GM21390 (cell line): Measurements from ENCODE around the gene MMS22L.

Source experiments
- ATAC-seq: cut with Tn5 transposase; IDR thresholded peaks from one replicate; pipeline ENCODE4 v1.9.1; 2021; ENCODE audit not compliant: unreplicated experiment

MMS22L gene, protein sequence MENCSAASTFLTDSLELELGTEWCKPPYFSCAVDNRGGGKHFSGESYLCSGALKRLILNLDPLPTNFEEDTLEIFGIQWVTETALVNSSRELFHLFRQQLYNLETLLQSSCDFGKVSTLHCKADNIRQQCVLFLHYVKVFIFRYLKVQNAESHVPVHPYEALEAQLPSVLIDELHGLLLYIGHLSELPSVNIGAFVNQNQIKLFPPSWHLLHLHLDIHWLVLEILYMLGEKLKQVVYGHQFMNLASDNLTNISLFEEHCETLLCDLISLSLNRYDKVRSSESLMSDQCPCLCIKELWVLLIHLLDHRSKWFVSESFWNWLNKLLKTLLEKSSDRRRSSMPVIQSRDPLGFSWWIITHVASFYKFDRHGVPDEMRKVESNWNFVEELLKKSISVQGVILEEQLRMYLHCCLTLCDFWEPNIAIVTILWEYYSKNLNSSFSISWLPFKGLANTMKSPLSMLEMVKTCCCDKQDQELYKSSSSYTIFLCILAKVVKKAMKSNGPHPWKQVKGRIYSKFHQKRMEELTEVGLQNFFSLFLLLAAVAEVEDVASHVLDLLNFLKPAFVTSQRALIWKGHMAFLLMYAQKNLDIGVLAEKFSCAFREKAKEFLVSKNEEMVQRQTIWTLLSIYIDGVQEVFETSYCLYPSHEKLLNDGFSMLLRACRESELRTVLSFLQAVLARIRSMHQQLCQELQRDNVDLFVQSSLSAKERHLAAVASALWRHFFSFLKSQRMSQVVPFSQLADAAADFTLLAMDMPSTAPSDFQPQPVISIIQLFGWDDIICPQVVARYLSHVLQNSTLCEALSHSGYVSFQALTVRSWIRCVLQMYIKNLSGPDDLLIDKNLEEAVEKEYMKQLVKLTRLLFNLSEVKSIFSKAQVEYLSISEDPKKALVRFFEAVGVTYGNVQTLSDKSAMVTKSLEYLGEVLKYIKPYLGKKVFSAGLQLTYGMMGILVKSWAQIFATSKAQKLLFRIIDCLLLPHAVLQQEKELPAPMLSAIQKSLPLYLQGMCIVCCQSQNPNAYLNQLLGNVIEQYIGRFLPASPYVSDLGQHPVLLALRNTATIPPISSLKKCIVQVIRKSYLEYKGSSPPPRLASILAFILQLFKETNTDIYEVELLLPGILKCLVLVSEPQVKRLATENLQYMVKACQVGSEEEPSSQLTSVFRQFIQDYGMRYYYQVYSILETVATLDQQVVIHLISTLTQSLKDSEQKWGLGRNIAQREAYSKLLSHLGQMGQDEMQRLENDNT

DNA sequence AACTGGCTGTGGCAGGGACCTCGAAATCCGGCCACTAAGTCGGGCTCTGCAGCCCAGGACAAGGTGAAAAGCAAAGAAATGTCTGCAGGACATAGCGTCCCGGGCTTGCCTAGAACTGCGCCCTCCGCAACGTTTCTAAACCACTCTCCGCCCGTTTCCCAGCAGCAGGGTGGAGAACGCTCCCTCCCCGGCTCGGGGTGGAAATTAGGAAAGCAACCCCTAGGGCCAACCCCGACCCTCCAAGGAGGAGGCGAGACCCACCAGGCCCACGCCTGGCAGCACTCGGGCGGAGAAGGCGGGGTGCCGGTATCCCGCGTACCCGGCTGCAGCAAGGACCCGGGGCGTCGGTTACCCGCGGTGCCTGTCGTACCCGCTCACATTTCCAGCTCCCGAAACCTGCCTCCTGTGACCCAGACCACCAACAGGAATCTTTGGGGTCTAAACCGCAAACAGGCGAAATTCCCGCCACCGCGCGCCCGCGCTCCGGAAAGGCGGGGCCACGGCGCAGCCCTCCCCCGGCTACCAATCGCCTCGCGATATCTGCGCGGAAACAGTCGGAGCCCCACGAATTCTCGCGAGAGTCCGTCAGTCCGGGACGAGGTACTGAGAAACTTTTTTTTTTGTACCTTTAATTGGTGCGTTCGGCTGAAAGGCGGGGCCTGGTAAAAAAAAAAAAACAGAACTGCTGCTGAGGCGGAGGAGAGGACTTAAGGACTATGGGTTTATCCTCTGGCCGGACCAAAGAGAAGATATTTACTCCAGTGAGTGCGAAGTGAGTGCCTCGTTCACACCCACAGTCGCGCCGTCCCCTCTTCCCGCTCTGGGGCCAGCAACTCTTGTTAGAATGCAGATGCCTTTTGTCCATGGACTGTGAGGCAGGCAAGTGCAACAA, at the start of gene MMS22L:
Gene MMS22L (minus strand): TSS at position 491 of the 892 bp plus-strand sequence. CDS start 739 bp downstream, outside the sequence.
- ATAC-seq: peak; percentile 98

DNA sequence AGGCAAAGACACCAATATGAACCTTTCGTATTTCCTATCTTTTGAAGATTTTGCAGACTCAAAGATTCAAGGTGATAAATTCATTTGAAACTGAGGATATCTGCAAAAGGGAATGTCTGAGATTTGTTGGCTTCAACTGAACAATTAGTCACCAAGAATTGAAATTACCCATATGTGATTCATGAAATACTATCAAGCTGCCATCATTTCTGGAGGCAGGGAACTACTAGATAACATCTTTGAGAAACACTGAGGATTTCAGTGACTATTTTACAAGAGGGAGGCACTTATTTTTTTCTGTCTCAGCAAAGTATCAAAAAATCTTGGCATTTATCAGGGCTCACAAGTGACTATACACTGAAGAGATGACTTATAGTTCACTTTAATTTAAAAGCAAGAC, 39.8 kb upstream of the MMS22L start:
- ATAC-seq: no peak

DNA sequence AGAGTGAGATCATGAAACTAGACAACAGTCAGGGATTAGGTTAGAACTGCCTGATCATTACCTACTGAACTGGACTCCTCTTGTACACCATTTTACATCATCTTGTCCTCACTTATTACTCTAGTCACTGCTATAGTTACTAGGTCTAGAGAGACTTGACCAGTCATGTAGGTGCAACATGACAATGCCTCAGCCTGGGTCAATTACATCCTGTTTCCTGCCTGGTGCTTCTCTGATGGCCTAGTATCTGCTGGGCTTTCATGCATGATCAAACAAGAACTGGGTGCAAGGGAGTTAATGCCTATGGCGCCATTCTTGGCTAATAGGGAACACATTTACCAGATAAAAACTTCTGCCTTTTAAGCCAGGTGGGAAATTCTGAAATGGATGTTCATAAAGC, 39.2 kb upstream of the MMS22L start:
- ATAC-seq: no peak

DNA sequence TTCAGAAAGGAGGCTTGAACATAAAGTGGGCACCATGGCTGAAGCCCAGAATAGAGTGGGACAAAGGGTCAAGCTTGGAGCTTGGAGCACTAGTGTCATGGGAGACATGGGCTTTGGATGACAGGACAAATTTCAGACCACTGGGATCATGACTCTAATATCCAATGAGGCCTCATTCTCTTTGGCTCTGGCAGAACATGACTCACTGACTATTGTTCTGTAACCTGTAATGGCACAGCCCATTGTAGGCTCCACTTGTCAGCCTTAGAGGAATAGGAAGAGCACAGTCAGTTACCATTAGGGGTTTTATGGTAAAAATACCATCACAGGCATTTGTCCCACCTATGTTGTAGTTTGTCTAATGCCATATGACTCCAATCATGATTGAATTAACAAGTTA, 34.0 kb upstream of the MMS22L start:
- no peak for ATAC-seq

DNA sequence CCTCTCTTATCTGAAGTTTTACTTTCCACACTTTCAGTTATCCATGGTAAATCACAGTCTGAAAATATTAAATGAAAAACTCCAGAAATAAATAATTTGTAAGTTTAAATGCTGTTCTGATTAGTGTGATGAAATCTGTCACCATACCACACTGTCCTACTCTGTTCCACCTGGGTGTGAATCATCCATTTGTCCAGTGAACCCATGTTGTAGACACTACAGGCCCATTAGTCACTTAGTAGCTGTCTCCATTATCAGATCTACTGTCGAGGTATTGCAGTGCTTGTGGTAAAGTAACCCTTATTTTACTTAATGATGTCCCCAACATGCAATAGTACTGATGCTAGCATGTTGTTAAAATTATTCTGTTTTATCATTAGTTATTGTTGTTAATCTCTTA, 29.2 kb upstream of the MMS22L start:
- no peak for ATAC-seq

DNA sequence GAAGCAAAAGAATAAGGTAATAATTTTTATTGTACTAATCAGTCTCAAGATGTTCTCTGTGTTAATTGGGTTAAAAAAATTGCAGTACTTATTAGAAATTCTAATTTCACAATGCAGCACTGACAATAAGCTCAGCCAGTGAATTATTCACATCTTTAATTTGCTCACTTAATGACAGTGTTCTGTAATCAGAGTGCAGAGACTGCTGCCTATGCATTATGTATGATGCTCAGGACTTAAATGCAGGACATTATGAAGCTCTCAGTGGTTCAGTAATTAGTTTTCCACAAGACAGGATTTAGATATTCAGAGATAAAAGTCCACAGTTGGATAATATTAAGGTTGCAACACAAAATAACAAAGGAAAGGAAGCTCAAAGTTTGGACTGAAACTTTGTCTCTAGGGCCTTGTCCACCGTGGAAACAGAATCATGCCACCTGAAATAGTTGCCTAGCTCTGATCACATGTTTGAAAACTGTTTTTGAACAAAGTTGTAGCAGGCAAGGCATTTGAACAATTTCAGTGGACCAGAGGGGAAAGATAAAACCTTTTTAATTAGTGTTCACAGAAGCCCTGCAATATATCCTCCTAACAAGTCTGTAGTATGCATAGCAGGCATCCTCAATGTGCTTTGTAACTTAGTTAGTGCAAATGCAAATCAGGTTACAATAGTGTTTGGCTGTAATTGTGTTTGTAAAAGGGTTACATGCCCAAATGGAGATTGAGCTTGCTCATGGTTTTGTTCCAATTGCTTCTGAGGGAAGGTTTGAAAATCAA, 23.7 kb upstream of the MMS22L start:
- ATAC-seq: no peak

DNA sequence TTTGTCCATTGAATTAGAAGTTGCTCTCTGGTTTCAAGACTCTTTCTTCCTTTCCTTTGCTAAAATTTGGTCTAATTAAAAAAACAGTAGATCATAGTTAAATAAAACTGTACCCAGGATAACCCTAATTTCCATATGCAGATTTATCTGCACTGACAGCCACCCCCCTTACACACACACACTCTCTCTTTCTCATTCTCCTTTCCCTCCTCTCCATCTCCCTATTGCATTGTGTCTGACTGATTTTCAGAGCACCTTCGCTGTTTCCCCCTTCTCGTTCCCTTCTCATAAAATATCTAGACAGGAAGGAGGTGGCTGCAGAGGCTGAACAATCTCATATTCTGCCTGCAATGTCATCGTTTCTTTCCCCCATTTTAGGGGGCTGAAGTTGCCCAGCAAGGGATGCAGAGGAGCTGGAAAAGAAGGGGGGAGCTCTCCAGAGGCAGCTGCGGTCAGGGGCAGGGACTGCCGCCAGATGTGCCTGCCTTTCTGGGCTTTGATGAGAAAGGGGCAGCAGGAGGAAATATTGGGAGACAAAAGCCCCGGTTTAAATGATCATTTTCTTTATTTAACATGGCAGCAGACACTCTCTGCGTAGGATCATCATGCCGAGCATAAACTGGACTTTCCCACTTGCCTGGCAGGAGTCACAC, 22.5 kb upstream of the MMS22L start:
- ATAC-seq: no peak

DNA sequence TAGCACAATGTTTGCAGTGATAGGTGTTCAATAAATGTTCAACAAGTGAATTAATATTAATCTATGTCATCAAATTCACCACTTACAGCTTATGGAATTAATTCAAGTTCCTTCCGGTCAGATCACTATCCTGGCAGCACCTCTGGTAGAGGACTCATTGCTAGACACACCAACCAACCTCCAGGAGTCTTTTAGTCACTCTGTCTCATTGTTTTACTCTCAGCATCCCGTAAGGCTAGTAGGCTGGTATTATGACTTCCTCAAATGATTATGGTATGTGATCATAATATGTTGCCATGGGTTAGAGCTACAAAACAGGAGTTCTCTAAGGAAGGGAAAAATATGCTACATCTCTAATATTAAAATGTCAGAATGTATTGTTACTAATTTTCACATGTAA, 21.7 kb upstream of the MMS22L start:
- ATAC-seq: no peak

DNA sequence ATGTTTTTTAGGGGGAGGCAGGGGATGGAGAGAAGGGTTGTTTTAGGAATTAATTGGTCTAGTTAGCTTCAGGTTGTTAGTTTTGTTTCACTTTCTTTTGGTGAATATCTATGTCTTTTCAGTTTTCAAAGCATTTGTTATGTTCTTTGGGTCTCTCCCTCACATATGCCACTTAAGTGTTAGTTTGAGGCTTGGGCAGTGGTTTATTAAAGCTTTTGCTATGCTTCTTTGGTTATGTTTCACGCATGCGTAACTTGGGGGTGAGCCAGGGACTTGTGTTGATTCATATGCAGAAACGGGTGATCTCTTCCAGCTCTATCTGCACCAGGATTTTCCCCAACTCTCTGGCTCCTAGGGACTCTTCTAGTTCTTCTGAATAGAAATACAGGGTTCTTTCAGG, 11.4 kb upstream of the MMS22L start:
- no peak for ATAC-seq

DNA sequence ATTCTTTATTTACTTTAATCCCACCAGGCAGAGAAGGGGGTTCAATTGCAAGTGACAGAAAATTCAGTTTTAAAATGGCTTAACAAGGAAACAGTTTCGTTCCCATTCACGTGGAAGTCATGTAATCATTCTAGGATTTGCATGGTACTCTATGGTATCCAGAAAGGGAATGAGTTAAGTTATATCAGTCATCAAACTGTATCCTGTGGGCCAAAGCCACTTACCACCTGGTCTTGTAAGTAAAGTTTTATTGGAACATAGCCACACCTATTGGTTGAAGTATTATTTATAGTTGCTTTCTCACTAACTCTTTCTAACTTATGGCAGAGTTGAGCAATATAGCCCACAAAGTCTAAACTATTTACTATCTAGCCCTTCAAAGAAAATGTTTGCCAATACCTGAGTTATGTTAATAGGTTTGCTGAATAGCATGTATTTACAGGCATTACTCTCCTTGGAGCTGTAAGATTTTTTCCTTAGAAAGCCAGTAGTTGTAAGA, 10.2 kb upstream of the MMS22L start:
- ATAC-seq: no peak

DNA sequence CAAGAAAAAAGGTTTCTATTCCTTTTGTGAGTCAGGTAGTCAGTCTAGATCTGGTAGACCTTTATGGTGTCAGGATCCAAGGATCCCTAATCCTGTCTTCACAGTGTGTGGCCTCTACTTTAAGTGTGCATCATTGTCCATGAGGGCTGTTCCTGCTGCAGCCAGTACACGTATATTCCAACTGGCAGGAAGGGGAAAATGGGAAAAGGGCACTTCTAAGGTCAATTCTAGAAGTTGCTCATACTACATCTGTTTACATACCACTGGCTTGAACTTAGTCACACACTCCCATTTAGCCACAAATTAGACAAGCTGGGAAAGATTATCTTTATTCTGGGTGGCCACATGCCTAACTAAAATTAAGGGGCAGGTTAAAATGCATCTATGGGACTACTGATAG, 9.7 kb upstream of the MMS22L start:
- no peak for ATAC-seq

DNA sequence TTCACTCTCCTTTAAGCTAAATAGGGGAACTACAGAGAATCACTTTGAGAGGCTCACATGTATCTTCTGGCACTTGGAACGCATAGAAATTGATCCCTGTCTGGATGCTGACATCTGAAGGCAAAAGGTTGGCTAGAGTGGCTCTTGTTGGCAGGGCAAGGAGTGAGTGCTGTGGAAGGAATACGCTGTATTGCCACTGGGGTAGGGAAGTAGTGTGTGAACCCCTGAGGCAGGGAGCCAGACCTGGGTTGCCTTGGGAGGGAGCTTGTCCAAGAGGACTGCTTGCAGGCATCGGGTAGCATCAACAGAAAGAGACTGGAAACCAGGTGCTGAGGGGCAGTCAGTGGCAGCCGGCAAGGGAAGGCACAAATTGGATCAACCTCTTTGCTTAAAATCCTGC, 8.9 kb upstream of the MMS22L start:
- ATAC-seq: no peak

DNA sequence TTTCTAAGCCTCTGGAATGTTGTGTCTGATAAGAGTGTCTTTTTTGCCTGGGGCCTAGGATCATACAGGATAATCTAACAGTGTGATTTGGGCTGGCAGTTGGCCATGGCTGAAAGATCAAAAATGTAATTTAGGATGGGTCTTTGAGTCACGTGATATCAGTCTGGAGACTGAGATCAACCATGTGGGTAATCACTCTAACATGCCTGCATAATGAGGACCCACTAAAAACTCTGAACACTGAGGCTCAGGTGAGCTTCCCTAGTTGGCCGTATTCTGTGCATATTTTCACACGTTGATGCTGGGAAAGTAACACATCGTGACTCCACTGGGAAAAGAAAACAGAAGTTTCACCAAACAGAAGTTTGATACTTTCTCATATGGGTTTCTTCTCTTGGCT, 6.3 kb upstream of the MMS22L start:
- ATAC-seq: no peak

DNA sequence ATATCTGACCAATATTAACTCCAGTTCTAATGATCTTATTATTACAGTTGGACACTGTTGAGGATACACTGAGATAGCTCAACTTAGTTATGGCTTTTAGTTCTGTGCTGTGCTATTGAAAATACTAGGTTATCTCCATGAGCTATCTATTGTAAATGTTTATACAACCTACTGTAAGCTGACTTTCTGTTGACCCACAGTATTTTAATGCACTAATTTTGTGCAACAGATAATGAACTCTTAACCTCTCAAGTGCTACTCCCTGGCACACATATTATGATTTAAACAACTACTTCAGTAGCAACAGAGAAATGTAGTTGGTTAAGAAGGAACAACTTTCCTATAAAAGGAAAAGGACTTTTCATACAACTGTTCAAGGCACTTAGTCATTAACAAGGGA, 5.2 kb upstream of the MMS22L start:
- no peak for ATAC-seq

DNA sequence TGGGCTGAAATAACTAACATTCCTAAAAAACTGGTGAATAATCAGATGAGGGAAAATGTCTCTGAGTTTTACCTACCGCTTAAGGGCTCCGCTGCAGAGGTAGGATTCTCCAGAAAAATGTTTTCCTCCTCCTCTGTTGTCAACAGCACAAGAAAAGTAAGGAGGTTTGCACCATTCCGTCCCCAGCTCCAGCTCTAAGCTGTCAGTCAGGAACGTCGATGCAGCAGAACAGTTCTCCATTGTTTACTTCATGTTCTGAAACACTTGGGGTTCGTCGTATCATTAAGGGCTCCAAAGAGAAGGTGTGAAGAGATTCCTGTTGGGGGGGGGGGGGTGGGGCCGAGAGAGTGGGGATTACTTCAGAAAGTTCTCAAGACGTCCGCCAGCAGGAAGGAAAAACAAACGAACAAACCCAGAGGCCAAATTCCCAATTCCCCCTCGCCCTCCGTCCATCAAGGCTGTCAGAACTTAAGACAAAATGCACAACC, 734 bp downstream of the MMS22L start:
- no peak for ATAC-seq

DNA sequence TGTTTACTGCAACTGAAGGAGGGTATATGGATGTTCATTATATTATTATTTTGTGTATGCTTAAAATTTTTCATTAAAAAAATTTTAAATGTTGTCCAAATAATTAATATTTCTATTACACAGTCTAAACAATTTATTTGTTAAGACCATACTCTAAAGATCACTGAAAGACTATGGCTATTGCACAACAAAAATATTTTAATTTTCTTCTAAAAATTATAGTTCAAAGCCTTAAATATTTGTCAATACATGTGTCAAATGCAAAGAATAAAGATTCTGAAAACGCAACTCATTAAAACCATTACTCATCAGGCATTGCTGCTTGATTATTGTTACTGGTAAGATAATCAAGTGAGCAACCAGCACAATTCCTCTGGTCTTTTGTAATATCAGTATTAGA, 2.2 kb downstream of the MMS22L start:
- ATAC-seq: no peak

DNA sequence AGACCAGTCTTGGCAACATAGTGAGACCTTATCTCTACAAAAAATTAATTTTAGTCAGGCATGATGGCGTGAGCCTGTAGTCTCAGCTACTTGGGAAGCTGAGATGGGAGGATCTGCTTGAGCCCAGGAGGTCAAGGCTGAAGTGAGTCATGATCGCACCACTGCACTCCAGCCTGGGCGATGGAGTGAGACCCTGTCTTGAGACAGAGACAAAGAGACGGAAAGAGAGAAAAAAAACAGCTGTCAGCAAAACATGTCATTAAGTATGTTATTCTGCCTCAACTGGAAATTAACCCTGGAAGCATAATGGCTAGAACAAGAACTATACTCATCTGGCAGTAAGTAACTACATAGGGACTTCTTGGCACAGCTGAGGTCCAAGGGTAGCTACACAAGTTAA, 7.2 kb downstream of the MMS22L start:
- no peak for ATAC-seq

DNA sequence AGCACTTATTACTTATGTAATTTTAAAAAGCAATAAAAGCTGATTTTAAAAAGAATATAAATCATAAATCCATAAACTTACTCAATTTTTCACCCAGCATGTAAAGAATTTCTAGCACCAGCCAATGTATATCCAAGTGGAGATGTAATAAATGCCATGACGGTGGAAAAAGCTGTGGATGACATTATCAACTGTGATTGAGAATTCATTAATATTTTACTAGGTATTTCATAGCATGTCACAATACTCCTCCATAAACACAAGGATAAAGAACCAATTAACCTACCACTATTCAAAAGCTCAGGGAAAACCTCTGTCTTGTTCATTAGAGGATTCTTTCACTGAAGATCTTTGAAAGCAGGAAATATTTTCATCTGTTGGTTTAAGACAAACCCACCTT, 13.2 kb downstream of the MMS22L start:
- no peak for ATAC-seq

DNA sequence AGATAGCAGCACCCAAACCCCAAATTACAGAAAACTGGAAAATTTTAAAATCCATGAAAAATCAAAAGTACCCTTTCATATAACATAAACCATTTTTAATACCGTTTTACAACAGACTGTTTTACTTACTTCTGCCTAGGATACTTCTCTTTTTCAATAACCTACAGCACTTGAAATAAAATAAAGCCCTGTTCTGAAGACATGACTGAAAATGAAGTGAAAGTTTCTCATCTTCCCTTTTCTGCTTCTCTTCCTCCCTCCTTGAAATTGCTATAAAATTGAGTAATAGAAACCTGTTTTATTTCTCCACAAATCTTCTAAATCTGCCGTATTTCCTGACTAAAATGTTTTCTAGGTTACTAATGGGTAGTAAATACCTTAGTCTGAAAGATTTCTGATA, 20.3 kb downstream of the MMS22L start:
- no peak for ATAC-seq
